Measurements from ENCODE around the gene MYO1A. TPM values are rescaled to one million over a fixed set of nuclear protein-coding genes. Genes with fewer than 3 reads are reported as not detected.

MYO1A gene
- total and polyA plus RNA-seq, 10 of the 15 experiments (the other 5 are each of a cell fraction or from before 2014, with no cell fraction given): 0.01 to 0.34 (median 0.15) TPM; not detected in 2

DNA sequence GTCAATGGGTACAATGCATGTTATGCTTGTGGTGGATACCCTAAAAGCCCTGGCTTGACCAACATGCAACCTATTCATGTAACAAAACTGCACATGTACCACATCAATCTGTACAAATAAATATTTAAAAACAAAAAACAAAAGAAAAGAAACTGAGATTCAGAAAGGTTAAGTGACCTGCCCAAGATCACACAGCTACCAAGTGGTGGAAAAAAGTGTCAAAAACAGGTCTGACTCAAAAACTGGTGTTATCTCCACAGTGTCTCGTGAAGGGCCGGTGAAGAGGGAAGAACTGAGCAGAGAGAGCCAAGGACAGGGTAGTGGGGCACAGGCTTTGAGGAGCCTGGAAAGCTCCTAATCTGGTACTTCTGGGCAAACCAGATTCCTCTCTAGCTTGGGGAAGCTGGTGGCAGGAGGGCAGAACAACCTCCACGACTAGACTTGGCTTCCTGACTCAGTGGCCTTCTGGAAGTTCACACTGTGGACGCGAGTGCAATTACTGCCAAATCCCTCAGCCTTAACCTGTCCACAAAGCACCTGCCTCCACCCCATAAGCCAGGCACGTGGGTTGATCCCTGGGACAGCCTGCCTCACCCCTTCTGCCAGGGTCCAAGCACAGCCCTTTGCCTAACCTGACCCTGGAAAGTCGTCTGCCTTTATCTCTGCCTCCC, 59.1 kb downstream of the MYO1A start:
- H3K27ac ChIP-seq (ENCODE audit: control insufficient read depth, insufficient read depth): no peak overlapping the region
- no peak for ATAC-seq
- ChIA-PET SMC1A (ENCODE audit: uncharacterized antibody, unreplicated experiment) (interaction anchor here (1.1 to 1.7 kb wide), 7 partner anchors 9 to 241 kb away, joined by 3 to 11 read pairs (median 4); no protein-coding TSS in a partner anchor), RAD21 (ENCODE audit: unreplicated experiment) (interaction anchor here (1.2 to 1.7 kb wide), 3 partner anchors 9 to 121 kb away, joined by 4 to 5 read pairs (median 5); partner anchors contain the start of gene STAT6), CTCF (interaction anchor here (0.8 to 2.8 kb wide), 4 partner anchors 10 to 233 kb away, joined by 3 to 33 read pairs (median 8); partner anchors contain the start of gene HSD17B6), POLR2A (interaction anchor here (1.0 to 1.8 kb wide), 2 partner anchors 11 to 121 kb away, joined by 3 to 7 read pairs; no protein-coding TSS in a partner anchor)
- DNase-seq (ENCODE audit: low read depth, low spot score): no peak
- H3K36me3 ChIP-seq (ENCODE audit: control insufficient read depth in 2 of 2, insufficient read depth in 2 of 2, low read length in 1 of 2): no peaks in the 10 kb centered on the region; a peak in 1 of 4 replicates
- H3K27me3 ChIP-seq (replicated peaks in 1 of 2; ENCODE audit: control insufficient read depth in 2 of 2, insufficient read depth in 2 of 2, low read length in 1 of 2): no peaks in the 10 kb centered on the region
- TF ChIP-seq NR2F1 (conservative IDR thresholded peaks at IDR 0.05) (no peak), KLF5 (IDR thresholded peaks at IDR 0.05; ENCODE audit: partially characterized antibody) (no peak), RAD21 (IDR thresholded peaks at IDR 0.05; ENCODE audit: insufficient read depth, low read depth, low read length) (no peak), MEF2B (IDR thresholded peaks at IDR 0.05; ENCODE audit: partially characterized antibody, poor library complexity, severe bottlenecking) (no peak), ATF7 (IDR thresholded peaks at IDR 0.05; ENCODE audit: low read depth) (no peak), ZBTB11 (CRISPR knock-in tag; IDR thresholded peaks at IDR 0.05) (no peak), MYC (IDR thresholded peaks at IDR 0.05; ENCODE audit: insufficient read depth, insufficient read length, insufficient replicate concordance, low read length, severe bottlenecking) (no peak)
- in situ Hi-C loops (cut with MboI) (no loop called here), intact Hi-C loops (cut with micrococcal nuclease; ENCODE audit: unreplicated experiment) (no loop called here)
- H3K4me2 ChIP-seq (ENCODE audit: control insufficient read depth, insufficient read depth): peak overlapping the region; percentile 17; the same call in 1 of the 2 replicates
- H2AFZ ChIP-seq (ENCODE audit: control insufficient read depth, low read depth, low read length): peak overlapping the region; percentile 34
- WGBS (ENCODE audit: insufficient coverage, insufficient replicate concordance, low lambda C conversion rate, missing lambda C conversion rate): 77% methylated on average over 7 of the region's 7 CpGs
- H3K4me1 ChIP-seq (ENCODE audit: control insufficient read depth, insufficient read depth, low read length): peaks cover 18% of the 10 kb centered on the region
- FAIRE-seq: peak; percentile 59
- 0 out of 2 replicates have a peak overlapping the region, but pooled peaks have one; percentile 11 for H3K9ac ChIP-seq (ENCODE audit: control insufficient read depth, insufficient read depth, low read length)
- BruUV-seq (replicated peaks): no TSS peak
- no peak overlapping the region for H3K4me3 ChIP-seq
- H3K9me3 ChIP-seq (replicated peaks; ENCODE audit: control insufficient read depth, insufficient read depth, low read length): no peaks in the 10 kb centered on the region
- no peaks in the 10 kb centered on the region for H3K79me2 ChIP-seq (ENCODE audit: control insufficient read depth, insufficient read depth, low read length)
- no peaks in the 10 kb centered on the region for H4K20me1 ChIP-seq (ENCODE audit: control insufficient read depth, insufficient read depth)

Measured in GM12878 (cell line).